Stimulated activated CD8-positive, alpha-beta memory T cell treated with anti-CD3 and anti-CD28 coated beads, Interleukin-15, amount 100 ng/mL, for 4 hours (primary cell): Measurements from ENCODE around the gene OR2T34.
"Not testable (repeated sequence)": the region's sequence is repeated elsewhere in the genome, so short reads cannot be mapped to it uniquely, and the experiment has no call there.

Experiments used
- DNase-seq, 2 donors: peaks; one replicate each; pipeline ENCODE4 v3.0.0-alpha.2; 2020; ENCODE audit warnings: low read depth in 2 of 2

Gene OR2T34

GRCh38 chr1:248562672-248563071 lies 11.9 kb downstream of the OR2T34 start, which contains the start of gene OR2T29:
Gene OR2T29, minus strand, starts transcription at chr1:248562772. Its CDS starts 3,281 bp downstream, at chr1:248559491.
- DNase-seq = not testable (repeated sequence)

GRCh38 chr1:248551027-248551426 lies 23.5 kb downstream of the OR2T34 start:
- DNase-seq = not testable (repeated sequence)

- DNase-seq = not testable (repeated sequence)
Observed at GRCh38 chr1:248547383-248547782, 27.2 kb downstream of the OR2T34 start.

GRCh38 chr1:248537449-248537848 lies 37.1 kb downstream of the OR2T34 start:
- DNase-seq = not testable (repeated sequence)
